Hematopoietic multipotent progenitor cell treated with erythropoietin and hydrocortisone succinate and interleukin-3 and kit ligand, for 4 days (in vitro differentiated cells): Measurements from ENCODE around the gene NENF.

ENCODE experiments used
- DNase-seq: peaks from one replicate; pipeline ENCODE4 v3.0.0-alpha.2; 2015

Gene NENF

GRCh38 chr1:212432272-212432660, 454 bp upstream of the NENF start:
- DNase-seq: peak; percentile 46

- no peak for DNase-seq
These were observed 1.1 kb downstream of the NENF start for GRCh38 chr1:212433577-212434462.

- no peak for DNase-seq
These were observed 2.3 kb downstream of the NENF start for GRCh38 chr1:212434992-212435391.

GRCh38 chr1:212437179-212437798, 4.6 kb downstream of the NENF start:
- DNase-seq: peak; percentile 64

GRCh38 chr1:212438831-212439237, 6.1 kb downstream of the NENF start:
- peak; percentile 89 for DNase-seq

GRCh38 chr1:212440419-212440818, 7.7 kb downstream of the NENF start:
- no peak for DNase-seq

GRCh38 chr1:212442408-212442807, 9.7 kb downstream of the NENF start:
- DNase-seq: no peak

GRCh38 chr1:212446333-212446732, 13.6 kb downstream of the NENF start:
- DNase-seq: no peak

GRCh38 chr1:212447478-212447877, 14.8 kb downstream of the NENF start:
- DNase-seq: no peak

GRCh38 chr1:212450331-212450881, 17.7 kb downstream of the NENF start:
- no peak for DNase-seq

- DNase-seq: no peak
These were observed 18.9 kb downstream of the NENF start for GRCh38 chr1:212451416-212452322.

- DNase-seq: peak; percentile 68
These were observed 19.8 kb downstream of the NENF start for GRCh38 chr1:212452323-212453155.

- no peak for DNase-seq
These were observed 20.6 kb downstream of the NENF start for GRCh38 chr1:212453156-212453857.

- no peak for DNase-seq
These were observed 22.0 kb downstream of the NENF start for GRCh38 chr1:212454741-212455140.

GRCh38 chr1:212455401-212455800, 22.7 kb downstream of the NENF start:
- DNase-seq: no peak

- DNase-seq: peak; percentile 90
These were observed 23.2 kb downstream of the NENF start for GRCh38 chr1:212455803-212456528.

- DNase-seq: peak; percentile 84
These were observed 25.1 kb downstream of the NENF start for GRCh38 chr1:212457740-212458338.

- peak; percentile 54 for DNase-seq
These were observed 26.1 kb downstream of the NENF start for GRCh38 chr1:212458817-212459216.

- no peak for DNase-seq
These were observed 26.9 kb downstream of the NENF start for GRCh38 chr1:212459656-212460055.

- DNase-seq: no peak
These were observed 27.7 kb downstream of the NENF start for GRCh38 chr1:212460376-212460775.
